Uterus (tissue), 4 donors: ENCODE data around the gene GZMM. TPM values are rescaled to one million over a fixed set of nuclear protein-coding genes. Genes with fewer than 3 reads are reported as not detected.

Experiments used
- DNase-seq, 2 donors: peaks; one replicate each; pipeline ENCODE4 v3.0.0-alpha.2; 2019 to 2020
- H3K27ac ChIP-seq, 2 donors: fragments of 200-600 bp; sonication (generic); 1 replicate in 1 of 2; 2 replicates in 1 of 2; pipeline ENCODE4 v1.5.1; 2016 to 2018
- H3K27me3 ChIP-seq, 2 donors: fragments of 200-600 bp; sonication (generic); one replicate each; pipeline ENCODE4 v1.5.1; 2018 to 2019; ENCODE audit warnings: control low read depth in 1 of 2
- H3K36me3 ChIP-seq, 2 donors: fragments of 200-600 bp; sonication (generic); one replicate each; pipeline ENCODE4 v1.5.1; 2019; ENCODE audit warnings: control low read depth in 1 of 2
- H3K4me1 ChIP-seq, 2 donors: fragments of 200-600 bp; sonication (generic); one replicate each; pipeline ENCODE4 v1.5.1; 2018 to 2019; ENCODE audit warnings: control low read depth in 1 of 2
- H3K4me3 ChIP-seq, 2 donors: fragments of 200-600 bp; sonication (generic); 1 replicate in 1 of 2; 2 replicates in 1 of 2; pipeline ENCODE4 v1.5.1; 2018 to 2019; ENCODE audit warnings: mild to moderate bottlenecking in 1 of 2
- H3K9me3 ChIP-seq, 2 donors: fragments of 200-600 bp; sonication (generic); one replicate each; pipeline ENCODE4 v1.5.1; 2019; ENCODE audit warnings: control low read depth in 1 of 2
- CTCF ChIP-seq, 4 experiments: fragments of 200-600 bp in 2 of 4; fragments of 450-650 bp in 2 of 4; sonication (generic) in 2 of 4; IDR thresholded peaks; one replicate each; pipeline ENCODE4 v1.5.1; 2016 to 2019; ENCODE audit warnings: antibody characterized with exemption in 4 of 4, mild to moderate bottlenecking in 2 of 4, moderate library complexity in 1 of 4
- POLR2A ChIP-seq, 2 donors: fragments of 450-650 bp; IDR thresholded peaks; one replicate each; pipeline ENCODE4 v1.6.1; 2016; ENCODE audit warnings: antibody characterized with exemption in 2 of 2, mild to moderate bottlenecking in 1 of 2, moderate library complexity in 1 of 2
- intact Hi-C: fragments of 100-400 bp; cut with DNase I; formaldehyde crosslinking; loops from one replicate; pipeline ENCODE4 v1.15.1; 2023; ENCODE audit warnings: low total_unique reads
- total RNA-seq, 4 donors: library from RNA; depleted of rRNA in 3 of 4; stranded (reverse); fragments of >200 nt in 3 of 4; gene quantifications; one replicate each; pipeline versions ENCODE4 v1.1.0 to v1.2.4, GENCODE V29; 2014 to 2023
- donor health status: DM: yes; HTN: yes; CAD: no.

The GZMM gene
- total RNA-seq, 4 donors from 2014 or later: 0.62 to 1.6 TPM; not detected in 2

- Histone ChIP-seq H3K36me3 (no peaks in the 10 kb centered on the region), H3K4me1 (no peaks in the 10 kb centered on the region), H3K27me3 (peaks cover 12 to 25% of the 10 kb centered on the region in 2 donors), H3K4me3 (no peak within 1 kb of the TSS), H3K9me3 (no peaks in the 10 kb centered on the region), H3K27ac (no peak within 1 kb of the TSS)
- TF ChIP-seq CTCF (IDR thresholded peaks at IDR 0.05) (no peak), POLR2A (IDR thresholded peaks at IDR 0.05) (no peak)
- no peak for DNase-seq
- intact Hi-C loops: no loop called here
Observed at GRCh38 chr19:496112-496665, 47.7 kb upstream of the GZMM start, which contains the start of gene MADCAM1. Gene MADCAM1, plus strand, starts transcription at chr19:496486. Its CDS starts 14 bp downstream, at chr19:496500.

GRCh38 chr19:496986-497385, 46.9 kb upstream of the GZMM start:
- Histone ChIP-seq H3K9me3 (no peaks in the 10 kb centered on the region), H3K4me1 (no peaks in the 10 kb centered on the region), H3K27ac (no peak overlapping the region), H3K36me3 (no peaks in the 10 kb centered on the region), H3K27me3 (peaks cover 12 to 25% of the 10 kb centered on the region in 2 donors), H3K4me3 (no peak overlapping the region)
- TF ChIP-seq CTCF (IDR thresholded peaks at IDR 0.05) (no peak), POLR2A (IDR thresholded peaks at IDR 0.05) (no peak)
- DNase-seq: no peak
- intact Hi-C loops: no loop called here

- Histone ChIP-seq H3K9me3 (no peaks in the 10 kb centered on the region), H3K36me3 (no peaks in the 10 kb centered on the region), H3K27ac (no peak overlapping the region), H3K4me3 (no peak overlapping the region), H3K27me3 (peaks cover 12 to 25% of the 10 kb centered on the region in 2 donors), H3K4me1 (no peaks in the 10 kb centered on the region)
- intact Hi-C loops: no loop called here
- no peak for DNase-seq
- TF ChIP-seq CTCF (IDR thresholded peaks at IDR 0.05): no peak
- no peak for TF ChIP-seq POLR2A (IDR thresholded peaks at IDR 0.05)
Observed at GRCh38 chr19:497491-497868, 46.4 kb upstream of the GZMM start.

GRCh38 chr19:497869-498510, 45.9 kb upstream of the GZMM start:
- no peak overlapping the region for H3K27ac ChIP-seq
- H3K27me3 ChIP-seq: peaks cover 12 to 25% of the 10 kb centered on the region in 2 donors
- no peak for DNase-seq
- no peak overlapping the region for H3K4me3 ChIP-seq
- H3K4me1 ChIP-seq: no peaks in the 10 kb centered on the region
- no peaks in the 10 kb centered on the region for H3K36me3 ChIP-seq
- H3K9me3 ChIP-seq: no peaks in the 10 kb centered on the region
- no peak for TF ChIP-seq CTCF (IDR thresholded peaks at IDR 0.05)
- TF ChIP-seq POLR2A (IDR thresholded peaks at IDR 0.05): no peak
- intact Hi-C loops: no loop called here

GRCh38 chr19:498511-498891, 45.4 kb upstream of the GZMM start:
- Histone ChIP-seq H3K36me3 (no peaks in the 10 kb centered on the region), H3K27ac (no peak overlapping the region), H3K27me3 (peaks cover 12 to 25% of the 10 kb centered on the region in 2 donors), H3K4me1 (no peaks in the 10 kb centered on the region), H3K9me3 (no peaks in the 10 kb centered on the region), H3K4me3 (no peak overlapping the region)
- intact Hi-C loops: no loop called here
- TF ChIP-seq CTCF (IDR thresholded peaks at IDR 0.05) (no peak), POLR2A (IDR thresholded peaks at IDR 0.05) (no peak)
- DNase-seq: no peak
